COR-L47 (cell line): ENCODE measurements around the gene TOE1.
"Not testable (repeated sequence)": the region's sequence is repeated elsewhere in the genome, so short reads cannot be mapped to it uniquely, and the experiment has no call there.

Experiments used
- DNase-seq: peaks from one replicate; lab custom pipeline; 2025; lab: John Stamatoyannopoulos, UW

Gene TOE1

DNA sequence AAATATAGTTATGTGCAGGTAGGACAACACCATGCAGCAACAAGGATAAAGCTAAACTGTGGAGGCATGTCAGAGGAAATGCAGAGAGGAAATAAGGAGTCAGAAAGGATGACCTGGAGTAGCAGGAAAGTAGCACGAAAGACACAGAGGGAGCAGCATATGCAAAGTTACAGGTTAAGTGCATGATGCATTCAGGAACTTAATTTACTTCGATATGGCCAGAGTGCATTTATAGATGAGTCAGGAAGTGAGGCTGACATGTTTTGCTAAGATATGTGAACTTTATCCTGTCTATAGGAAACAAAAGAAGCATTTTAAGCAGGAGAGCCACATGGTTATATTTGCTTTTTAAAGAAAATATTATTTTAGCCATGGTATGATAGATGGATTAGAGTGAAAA is 15.7 kb downstream of the TOE1 start:
- DNase-seq = no peak

DNA sequence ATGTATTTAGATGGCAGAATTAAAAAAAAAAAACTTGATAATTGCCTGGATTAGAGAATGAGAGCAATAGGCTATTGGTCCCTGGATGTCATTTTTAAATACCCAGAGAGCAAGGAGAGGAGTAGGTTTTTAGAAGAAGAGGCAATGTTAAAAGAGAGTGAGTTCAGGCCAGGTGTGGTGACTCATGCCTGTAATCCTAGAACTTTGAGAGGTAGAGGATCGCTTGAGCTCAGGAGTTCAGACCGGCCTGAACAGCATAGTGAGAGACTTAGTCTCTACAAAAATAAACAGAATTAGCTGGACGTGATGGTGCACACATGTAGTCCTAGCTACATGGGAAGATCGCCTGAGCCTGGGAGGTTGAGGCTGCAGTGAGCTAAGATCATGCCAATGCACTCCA is 16.2 kb downstream of the TOE1 start:
- no peak for DNase-seq

DNA sequence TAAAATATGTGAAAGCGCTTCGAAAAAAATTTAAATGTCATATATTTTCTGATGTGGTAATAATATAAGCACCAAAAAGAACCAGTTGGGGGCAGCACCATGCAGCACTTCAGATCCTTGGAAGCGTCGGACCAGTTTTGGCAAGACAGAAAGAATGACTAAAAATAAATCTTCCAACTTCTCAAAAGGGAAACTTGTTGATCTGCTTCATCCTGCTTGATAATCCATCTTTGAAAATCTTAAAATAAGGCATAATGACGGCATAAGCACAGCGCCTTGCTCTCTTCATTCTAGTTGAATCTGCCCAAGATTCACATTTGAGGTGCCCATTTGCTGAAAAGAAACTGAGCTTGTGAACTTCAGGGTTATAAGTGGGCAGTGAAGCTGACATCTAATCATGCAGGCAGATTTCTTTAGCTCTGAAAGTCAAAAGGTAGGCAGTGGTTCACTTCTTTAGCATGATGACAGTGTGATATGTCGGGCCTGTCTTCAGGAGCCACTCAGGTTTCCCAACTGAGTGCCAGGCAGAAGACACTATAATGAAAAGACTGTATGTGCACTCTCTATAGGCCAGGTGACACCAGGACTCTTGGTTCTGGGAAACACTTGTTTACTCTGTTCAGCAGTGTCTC is 20.0 kb downstream of the TOE1 start:
- DNase-seq = peak; percentile 15

DNA sequence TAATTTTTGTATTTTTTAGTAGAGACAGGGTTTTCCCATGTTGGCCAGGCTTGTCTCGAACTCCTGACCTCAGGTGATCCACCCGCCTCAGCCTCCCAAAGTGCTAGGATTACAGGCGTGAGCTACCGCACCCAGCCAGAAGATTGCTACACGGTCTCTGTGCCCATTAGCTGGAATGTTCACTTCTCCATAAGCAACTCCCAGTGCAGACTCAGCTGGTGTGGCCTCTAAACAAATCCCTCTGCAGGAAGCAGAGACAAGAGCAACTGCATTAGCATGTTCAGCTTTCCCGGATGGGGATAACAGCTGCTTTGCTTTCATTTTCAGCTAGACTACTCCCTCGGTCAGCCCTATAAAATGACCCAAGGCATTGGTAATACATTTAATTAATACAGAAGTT is 21.0 kb downstream of the TOE1 start:
- DNase-seq = not testable (repeated sequence)

DNA sequence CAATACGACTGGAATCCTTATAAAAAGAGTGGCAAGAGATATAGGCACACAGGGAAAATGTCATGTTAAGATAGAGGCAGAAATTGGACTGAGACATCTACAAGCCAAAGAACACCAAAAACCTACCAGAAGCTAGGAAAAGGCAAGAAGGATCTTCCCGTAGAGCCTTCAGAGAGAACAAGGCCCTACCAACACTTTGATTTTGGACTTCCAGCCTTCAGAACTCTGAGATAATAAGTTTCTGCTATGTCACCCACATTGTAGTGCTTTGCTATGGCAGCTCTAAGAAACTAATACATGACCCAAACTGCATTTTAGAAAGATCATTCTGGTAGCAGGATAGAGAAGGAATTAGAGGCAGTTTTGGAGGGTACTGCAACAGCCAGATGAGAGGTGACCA is 24.3 kb downstream of the TOE1 start:
- DNase-seq = no peak

DNA sequence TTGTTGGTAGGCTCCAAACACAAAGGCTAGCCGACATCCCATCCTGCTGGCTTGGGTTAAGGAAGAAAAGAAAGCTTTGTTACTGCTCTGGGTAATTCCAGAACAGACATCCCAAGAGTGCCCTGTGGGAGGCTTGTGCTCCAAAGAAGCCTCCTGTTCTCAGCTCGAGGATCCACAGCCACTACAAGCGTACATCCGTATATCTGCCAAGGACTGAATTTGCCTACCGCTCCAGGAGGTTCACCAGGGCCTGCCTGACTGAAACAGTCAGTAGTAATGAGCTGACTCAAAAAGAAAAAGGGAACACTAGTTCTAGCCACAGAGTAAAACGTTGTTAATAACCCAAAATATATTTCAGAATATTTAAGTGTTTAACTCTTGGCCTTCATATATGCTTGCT is 25.1 kb downstream of the TOE1 start:
- no peak for DNase-seq

DNA sequence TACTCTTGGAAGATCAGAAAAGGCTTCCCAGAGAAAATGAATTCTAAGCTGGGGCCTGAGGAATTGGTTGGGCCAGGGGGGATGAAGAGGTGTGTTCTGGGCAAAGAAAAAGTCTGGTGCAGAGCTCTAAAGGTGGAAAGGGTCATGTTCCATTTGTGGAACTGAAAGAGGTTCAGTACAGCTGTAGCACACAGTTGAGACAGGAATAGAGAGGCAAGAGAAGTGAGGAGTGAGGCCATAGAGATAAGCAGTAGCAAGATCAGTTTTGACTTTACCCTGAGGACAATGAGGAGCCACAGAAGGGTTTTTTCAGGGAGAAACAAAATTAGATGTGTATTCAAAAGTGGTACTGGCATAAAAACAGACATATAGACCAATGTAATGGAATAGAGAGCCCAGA is 30.6 kb downstream of the TOE1 start:
- DNase-seq = no peak

DNA sequence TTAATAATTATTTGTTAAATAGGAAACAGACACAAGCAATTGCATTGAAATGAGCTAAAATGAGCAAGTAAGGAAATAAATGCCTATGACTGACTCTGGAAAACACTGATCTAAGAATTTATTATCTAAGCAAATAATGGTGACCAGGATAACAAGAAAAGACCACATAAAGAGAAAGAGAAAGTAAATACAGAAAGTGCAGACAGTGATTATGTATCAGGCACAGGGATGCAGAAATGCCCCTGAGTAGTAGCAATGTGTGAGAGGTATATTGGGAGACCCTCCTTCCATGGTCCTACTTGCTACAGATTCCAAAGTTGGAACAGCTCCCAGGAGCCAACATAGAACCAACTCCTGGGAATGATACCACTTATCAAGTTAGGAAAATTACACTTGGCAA is 33.6 kb downstream of the TOE1 start:
- no peak for DNase-seq

DNA sequence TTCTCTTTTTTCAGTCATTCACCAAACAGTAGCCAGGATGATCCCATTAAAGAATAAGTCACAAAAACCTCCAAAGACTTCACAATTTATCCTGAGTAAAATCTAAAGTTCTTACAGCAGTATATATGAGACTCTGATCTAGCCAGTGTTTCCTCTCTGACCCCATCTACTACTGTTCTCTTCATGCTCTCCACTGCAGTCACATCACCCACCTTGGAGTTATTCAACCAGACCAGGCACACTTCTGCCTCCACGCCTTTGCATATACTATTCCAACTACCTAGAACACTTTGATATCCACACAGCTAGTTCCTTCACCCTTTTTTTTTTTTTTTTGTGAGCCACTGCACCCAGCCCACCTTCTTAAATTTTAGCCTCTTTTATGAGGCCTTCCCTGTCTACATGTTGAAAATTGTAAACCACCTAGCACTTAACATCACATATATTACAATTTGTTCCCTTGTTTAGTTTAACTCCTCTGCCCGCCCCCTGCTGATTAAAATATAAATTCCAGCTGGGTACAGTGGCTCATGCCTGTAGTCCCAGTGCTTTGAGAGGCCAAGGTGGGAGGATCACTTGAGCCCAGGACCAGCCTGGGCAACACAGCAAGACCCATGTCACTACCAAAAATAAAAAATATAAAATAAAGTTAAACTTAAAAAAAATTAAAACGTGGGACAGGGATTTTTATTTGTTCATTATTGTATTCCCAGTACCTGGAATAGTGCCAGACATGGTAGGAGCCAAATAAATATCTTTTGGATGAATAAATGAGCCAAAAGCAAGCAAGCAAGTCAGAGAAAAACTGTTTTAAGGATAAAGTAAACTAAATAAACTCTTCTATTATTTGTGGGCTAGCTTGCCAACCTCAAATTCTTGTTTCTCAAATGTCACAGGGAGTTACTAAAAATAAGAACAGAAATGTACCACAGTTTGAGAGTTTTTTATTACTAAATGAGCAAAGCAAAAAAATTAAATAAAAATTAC is 35.4 kb downstream of the TOE1 start:
- no peak for DNase-seq

DNA sequence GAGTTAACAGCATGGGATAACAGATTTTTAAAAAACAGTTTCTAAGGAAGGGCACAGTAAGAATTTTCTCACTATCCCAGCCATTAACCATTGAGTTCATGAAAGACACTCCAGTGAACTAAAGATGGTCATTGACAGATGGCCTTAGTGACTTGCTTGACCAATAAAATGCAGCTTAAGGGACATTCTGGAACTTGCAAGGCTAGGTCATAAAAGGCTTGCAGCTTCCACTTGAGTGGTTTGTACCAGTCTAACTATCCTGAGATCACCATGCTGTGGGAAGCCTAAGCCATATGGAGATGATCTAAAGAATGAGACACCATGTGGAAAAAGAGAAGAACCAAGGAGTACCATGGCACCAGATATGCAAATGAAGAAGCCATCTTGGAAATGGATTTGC is 38.2 kb downstream of the TOE1 start:
- no peak for DNase-seq

DNA sequence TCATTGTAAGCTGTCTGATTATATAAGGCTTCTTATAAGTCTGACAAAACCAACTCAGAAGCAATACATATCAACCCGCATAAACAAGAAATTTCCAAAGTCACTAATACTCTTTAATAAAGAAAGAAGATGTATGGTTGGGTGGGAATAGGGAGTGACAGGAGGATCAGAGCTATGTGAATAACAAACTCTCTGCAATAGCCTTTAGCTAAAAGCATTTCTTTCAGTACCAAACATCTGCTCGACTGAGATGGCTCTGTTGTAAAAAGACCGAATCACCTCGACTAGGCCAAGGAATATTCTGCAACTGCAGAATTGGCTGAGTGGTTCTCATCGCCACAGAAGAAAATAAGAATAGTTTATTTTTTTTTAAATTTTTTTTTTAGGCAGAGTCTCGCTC is 39.6 kb downstream of the TOE1 start:
- no peak for DNase-seq

DNA sequence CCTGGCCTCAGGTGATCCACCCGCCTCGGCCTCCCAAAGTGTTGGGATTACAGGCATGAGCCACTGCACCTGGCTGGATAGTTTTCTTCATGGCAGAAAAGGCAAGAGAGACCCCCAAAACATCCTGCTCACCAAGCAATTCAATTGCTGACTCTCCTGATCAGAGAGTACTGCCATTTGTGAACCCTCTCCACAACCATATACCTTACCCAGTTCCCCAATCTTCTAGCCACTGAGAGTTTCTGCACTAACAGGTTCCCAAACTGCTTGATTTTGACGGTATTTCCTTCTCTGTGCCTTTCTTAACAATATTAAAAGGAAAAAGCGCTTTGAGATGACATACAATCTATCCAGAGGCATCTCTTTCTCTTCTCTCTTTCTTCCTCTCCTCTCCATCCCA is 40.2 kb downstream of the TOE1 start:
- DNase-seq = no peak

DNA sequence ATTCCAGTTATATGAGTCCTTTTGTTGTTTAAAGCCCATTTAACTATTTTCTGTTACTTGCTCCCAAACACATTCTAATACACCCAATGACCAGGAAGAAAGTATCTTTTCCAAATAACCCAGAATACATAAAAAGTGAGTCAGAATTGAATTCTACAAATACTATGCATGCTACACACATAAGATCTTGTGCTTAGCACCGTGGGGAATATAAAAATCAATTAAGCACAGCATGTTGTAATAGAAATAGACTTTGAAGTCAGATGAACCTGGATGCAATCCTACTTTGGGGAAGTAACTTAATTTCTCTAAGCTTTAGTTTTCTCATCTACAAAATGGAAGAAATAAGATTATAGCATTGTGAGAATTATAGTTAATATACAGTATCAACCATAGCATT is 40.8 kb downstream of the TOE1 start:
- no peak for DNase-seq

DNA sequence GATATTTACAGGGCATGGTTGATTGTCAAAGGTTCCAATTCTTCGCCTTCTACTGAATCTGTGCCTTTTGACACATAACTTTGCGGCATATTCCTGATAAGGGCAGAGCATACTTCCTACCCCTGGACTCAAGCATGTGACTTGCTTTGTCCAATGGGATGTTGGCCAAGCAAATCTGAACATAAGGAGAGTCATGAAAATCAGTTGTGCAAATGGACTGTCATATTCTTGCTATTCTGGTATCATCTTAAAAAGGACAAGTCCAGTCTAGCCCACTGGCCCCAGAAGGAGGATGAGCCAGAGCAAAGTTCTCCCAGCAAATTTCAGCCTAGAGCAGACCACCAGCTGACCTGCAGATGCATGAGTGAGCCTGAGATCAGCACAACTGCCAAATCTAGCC is 41.3 kb downstream of the TOE1 start:
- DNase-seq = no peak

DNA sequence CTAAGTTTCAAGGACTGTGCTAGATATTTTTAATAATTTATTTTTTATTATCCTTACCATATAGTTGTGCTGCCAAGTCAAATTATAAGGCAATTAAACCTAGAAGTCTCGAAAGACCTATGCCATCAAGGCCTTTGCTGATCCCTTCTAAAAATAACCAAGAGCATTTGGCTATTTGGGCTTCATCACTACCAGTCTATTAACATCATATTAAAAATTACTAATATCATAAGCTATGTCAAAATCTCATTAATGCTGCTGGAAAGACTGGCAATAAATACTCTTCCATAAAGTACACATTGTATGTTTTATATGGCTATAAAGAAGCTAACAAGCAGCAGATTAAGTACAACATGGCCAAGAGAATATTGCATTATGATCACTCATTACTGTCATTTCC is 43.2 kb downstream of the TOE1 start:
- no peak for DNase-seq

DNA sequence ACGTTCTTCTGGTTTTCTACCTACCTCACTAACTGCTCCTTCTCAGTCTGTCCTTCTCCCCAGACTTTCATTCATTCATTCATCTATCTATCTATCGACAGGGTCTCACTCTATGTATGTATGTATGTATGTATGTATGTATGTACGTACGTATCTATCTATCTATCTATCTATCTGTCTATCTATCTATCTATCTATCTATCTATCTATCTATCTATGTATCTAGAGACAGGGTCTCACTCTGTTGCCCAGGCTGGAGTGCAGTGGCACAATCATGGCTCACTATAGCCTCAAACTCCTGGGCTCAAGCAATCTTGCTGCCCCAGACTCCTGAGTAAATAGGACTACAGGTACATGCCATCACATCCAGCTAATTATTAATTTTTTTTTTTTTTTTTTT is 44.2 kb downstream of the TOE1 start:
- DNase-seq = not testable (repeated sequence)

DNA sequence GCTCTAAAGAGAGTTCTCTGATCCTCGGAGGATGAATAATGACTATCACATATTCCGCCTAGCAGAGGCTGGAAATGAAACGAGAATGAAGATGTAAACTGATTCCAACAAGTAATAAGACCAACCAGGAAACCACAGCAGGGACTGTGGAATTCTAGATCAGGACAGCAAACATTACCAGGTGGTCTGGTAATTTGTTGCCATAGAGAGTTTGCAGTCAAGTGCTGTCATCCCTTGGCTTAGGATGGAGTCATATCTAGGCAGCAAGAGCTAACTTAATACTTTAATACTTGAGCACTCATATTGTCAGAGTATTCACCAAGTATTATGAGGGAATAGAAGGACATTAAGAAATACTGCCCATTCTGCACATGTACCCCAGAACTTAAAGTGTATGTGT is 45.3 kb downstream of the TOE1 start:
- DNase-seq = no peak

DNA sequence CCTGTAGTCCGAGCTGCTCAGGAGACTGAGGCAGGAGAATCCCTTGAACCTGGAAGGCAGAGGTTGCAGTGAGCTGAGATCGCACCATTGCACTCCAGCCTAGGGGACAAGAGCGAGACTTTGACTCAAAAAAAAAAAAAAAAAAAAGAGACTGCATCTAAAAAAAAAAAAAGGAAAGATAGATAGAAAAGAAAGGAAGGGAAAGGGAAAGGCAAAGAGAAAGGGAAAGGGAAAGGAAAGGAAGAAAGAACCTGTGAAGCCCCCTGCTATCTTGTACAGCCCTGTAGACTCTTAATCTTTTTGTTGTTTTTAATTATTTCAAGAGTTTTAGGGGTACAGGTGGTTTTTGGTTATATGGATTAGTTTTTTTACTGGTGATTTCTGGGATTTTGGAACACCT is 46.2 kb downstream of the TOE1 start:
- DNase-seq = no peak
